HepG2 (cell line): ENCODE results near the gene SRRM4.

Source experiments
- CTCF ChIP-seq: sonication (generic); formaldehyde crosslinking; IDR thresholded peaks from 2 replicates; pipeline ENCODE4 v1.5.0; 2020; ENCODE audit warnings: mild to moderate bottlenecking, missing genetic modification reagents, moderate library complexity
- EZH2 ChIP-seq: conservative IDR thresholded peaks from 2 replicates; pipeline ENCODE4 v1.6.1; 2012; ENCODE audit warnings: mild to moderate bottlenecking, low read depth, low read length, moderate library complexity
- MXI1 ChIP-seq: IDR thresholded peaks from 3 replicates; pipeline ENCODE4 v1.6.1; 2012; ENCODE audit warnings: low read depth, low read length, inconsistent platforms, borderline replicate concordance
- SRF ChIP-seq: IDR thresholded peaks from 2 replicates; pipeline ENCODE4 v1.6.1; 2011; ENCODE audit warnings: mild to moderate bottlenecking, low read depth, low read length, moderate library complexity
- TARDBP ChIP-seq: sonication (generic); formaldehyde crosslinking; IDR thresholded peaks from 2 replicates; pipeline ENCODE4 v1.8.0; 2022; ENCODE audit warnings: mild to moderate bottlenecking, missing genetic modification reagents
- TCF7L2 ChIP-seq: IDR thresholded peaks from 2 replicates; pipeline ENCODE4 v1.6.1; 2011; ENCODE audit warnings: mild to moderate bottlenecking, low read depth, low read length, moderate library complexity
- ZBTB40 ChIP-seq, 2 experiments: fragments of 450-650 bp in 1 of 2; sonication (generic) in 1 of 2; formaldehyde crosslinking in 1 of 2; IDR thresholded peaks; 2 replicates each; pipeline versions ENCODE4 v1.6.1 to v1.8.0; 2016 to 2022; ENCODE audit warnings: antibody characterized with exemption in 1 of 2, mild to moderate bottlenecking in 1 of 2, missing genetic modification reagents in 1 of 2
- ZNF83 ChIP-seq: sonication (generic); formaldehyde crosslinking; IDR thresholded peaks from 2 replicates; pipeline ENCODE4 v1.4.0; 2020; ENCODE audit warnings: missing genetic modification reagents, mild to moderate bottlenecking, borderline replicate concordance

GRCh38 chr12:118982984-118983761 lies 1.8 kb downstream of the SRRM4 start:
- TF ChIP-seq ZBTB40 (IDR thresholded peaks at IDR 0.05): no peak
- TF ChIP-seq ZBTB40 (CRISPR knock-in tag; IDR thresholded peaks at IDR 0.05): no peak
- no peak for TF ChIP-seq MXI1
- no peak for TF ChIP-seq TARDBP (CRISPR knock-in tag)
- TF ChIP-seq SRF: no peak
- no peak for TF ChIP-seq EZH2
- TF ChIP-seq TCF7L2: no peak
- TF ChIP-seq ZNF83 (CRISPR knock-in tag): no peak
- no peak for TF ChIP-seq CTCF (CRISPR knock-in tag)
